OCI-LY3 (cell line): ENCODE results near the gene LY9.

Source experiments
- CTCF ChIP-seq: fragments of 200-600, 300-600 bp; sonication (generic); IDR thresholded peaks from 2 replicates; pipeline ENCODE4 v1.5.1; 2014; ENCODE audit warnings: antibody characterized with exemption, low read length, low read depth
- EZH2phosphoT487 ChIP-seq: fragments of 200-600 bp; shearing (Covaris generic); IDR thresholded peaks from 2 replicates; pipeline ENCODE4 v1.6.1; 2018; ENCODE audit warnings: antibody characterized with exemption, mixed run types, low read depth

DNA sequence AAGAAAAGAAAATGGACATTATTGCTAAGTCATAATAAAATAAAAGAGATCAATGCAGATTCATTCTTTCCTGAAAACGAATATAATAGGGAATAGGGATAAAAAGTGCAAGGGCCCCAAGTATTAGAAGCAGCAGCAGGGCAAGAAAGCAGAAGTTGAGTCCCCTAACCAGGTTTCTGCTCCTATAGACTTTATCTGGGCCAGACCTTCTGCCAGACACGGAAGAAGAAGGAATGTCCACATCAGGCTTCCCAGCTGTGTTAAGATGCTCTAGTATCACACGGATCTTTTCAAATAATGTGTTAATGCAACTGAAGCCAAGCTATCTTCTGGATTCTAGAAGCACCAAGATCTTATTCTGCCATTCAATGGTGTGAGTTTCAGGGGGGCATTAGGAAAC lies 39.8 kb downstream of the LY9 start:
- TF ChIP-seq EZH2phosphoT487 (no peak), CTCF (no peak)
